Body of pancreas (tissue), 4 donors: ENCODE results near the gene ADK.

ENCODE experiments used
- CTCF ChIP-seq, 7 experiments: fragments of 450-650 bp in 4 of 7; fragments of 200-600 bp in 3 of 7; sonication (generic) in 3 of 7; IDR thresholded peaks; one replicate each; pipeline ENCODE4 v1.5.1; 2016 to 2019; ENCODE audit warnings: antibody characterized with exemption in 7 of 7
- POLR2A ChIP-seq, 3 donors: fragments of 450-650 bp; IDR thresholded peaks; one replicate each; pipeline ENCODE4 v1.6.1; 2016; ENCODE audit warnings: antibody characterized with exemption in 3 of 3, mild to moderate bottlenecking in 2 of 3

- peak in 1 of 7 experiments; percentile 1 for TF ChIP-seq CTCF (IDR thresholded peaks at IDR 0.05)
- no peak for TF ChIP-seq POLR2A (IDR thresholded peaks at IDR 0.05)
These were observed 24.7 kb downstream of the ADK start for GRCh38 chr10:74175510-74176379.
